ENCODE results near the gene CD84.
"Not testable (repeated sequence)": the region's sequence is repeated elsewhere in the genome, so short reads cannot be mapped to it uniquely, and the experiment has no call there.

Gene CD84

DNA sequence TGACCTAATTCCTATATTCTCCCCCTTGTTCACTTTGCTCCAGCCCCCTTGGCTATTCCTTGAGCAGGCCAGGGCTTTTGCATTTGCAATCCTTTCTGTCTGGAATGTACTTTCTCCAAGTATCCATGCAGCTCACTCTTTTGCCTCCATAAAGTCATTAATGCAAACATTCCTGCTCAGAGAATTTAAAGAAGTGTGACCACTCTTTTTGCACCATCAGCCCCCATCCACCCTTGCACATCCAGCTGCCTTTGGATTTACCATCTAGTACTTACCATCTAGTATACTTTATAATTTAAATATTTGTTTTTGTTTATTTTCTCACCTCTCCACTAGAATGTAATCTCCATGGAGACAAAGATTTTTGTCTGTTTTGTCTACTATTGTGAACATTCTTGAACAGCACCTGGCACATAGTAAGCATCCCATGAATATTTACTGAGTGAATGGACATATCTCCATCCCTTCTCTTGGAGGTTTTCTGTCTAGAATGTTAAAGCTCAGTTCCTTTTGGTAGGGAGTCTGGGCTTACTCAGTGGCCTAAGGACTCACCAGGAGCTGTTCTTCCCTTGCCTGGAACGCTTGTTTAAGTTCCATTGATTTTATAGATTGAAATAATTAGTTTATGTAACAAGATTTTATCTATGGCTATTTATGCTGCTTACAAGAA lies 78.8 kb downstream of the CD84 start:
- DNase-seq: no peak

DNA sequence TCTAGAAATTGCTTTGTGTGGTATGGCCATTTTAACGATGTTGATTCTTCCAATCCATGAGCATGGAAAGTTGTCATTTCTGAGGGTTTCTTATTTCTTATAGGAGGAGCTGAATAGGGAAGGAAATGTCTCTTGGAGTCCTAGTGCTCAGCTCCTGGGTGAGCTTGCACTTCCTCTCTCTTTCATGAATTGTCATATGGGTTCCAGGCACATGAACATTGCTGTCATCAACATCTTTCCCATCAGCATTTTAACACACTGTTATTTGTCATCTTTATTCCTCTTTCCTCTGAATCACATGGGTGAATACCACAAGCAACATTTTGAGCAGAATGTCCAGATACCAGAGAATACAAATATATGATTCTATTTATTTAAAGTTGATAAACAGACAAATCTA lies 79.7 kb downstream of the CD84 start:
- DNase-seq: no peak

DNA sequence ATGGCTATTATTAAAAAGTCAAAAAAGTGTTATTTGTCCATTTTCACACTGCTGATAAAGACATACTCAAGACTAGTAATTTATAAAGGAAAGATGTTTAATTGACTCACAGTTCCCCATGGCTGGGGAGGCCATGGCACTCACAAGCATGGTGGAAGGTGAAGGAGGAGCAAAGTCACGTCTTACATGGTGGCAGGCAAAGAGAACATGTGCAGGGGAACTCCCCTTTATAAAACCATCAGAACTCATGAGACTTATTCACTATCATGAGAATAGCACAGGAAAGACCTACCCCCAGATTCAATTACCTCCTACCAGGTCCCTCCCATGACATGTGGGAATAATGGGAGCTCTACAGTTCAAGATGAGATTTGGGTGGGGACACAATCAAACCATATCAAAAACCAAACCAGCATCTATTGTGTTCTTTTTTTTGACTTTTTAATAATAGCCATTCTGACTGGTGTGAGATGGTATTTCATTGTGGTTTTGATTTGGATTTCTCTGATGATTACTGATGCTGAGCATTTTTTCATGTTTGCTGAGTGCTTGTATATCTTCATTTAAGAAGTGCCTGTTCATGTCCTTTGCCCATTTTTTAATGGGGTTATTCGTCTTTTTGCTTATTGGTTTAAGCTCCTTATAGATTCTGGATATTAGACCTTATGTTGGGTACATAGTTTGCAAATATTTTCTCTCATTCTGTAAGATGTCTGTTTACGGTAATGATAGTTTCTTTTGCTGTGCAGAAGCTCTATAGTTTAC lies 80.8 kb downstream of the CD84 start:
- not testable (repeated sequence) for DNase-seq

DNA sequence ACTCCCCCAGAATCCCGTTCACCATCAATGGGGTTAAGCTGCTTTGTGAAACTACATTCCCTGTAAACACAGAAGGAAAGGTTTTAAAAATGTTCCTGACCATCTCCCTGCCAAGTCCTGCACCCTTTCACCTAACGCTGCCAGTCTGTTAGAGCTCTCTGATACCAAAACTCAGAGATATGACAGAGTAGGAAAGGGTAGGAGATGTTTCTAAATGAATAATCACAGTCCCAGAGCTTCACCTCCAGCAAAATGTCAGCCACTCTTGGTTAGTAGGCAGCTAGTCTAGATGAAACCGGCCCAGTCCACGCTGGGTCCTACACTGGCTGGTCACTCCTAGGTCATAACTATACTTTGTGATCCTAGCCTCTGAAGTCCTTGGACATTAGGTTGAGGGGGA lies 83.0 kb downstream of the CD84 start:
- no peak for DNase-seq

DNA sequence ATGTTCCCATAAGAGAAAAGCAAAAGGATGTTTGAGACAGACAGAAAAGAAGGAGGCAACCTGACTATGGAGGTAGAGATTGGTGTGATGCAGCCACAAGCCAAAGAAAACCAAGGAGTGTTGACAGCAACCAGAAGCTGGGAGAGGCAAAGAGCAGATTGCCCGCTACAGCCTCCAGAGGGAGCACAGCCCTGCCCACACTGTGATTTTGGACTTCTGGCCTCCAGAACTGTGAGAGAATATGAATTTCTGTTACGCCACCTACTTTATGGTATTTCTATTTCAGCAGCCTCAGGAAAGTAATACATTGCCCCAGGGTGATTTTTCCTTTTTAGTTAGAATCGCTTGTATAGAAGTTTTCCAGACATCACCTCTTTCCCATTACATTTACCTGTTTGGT lies 84.7 kb downstream of the CD84 start:
- no peak for DNase-seq

DNA sequence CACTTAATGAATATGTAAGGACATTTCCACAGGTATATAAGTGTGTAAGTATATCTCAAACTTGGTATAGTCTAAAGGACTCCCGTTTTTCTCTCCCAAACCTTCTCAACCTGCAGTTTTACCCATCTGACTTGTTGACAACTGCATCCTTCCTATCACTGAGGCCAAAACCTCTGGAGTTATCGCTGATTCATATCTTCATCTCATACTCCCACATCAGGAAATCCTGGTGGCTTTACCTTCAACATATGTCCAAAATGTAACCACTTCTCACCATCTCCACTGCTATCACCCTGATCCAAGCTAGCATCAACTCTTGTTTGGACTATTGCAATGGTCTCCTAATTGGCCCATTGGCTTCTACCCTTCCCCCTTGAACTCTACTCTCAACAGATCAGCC lies 86.7 kb downstream of the CD84 start:
- no peak for DNase-seq

DNA sequence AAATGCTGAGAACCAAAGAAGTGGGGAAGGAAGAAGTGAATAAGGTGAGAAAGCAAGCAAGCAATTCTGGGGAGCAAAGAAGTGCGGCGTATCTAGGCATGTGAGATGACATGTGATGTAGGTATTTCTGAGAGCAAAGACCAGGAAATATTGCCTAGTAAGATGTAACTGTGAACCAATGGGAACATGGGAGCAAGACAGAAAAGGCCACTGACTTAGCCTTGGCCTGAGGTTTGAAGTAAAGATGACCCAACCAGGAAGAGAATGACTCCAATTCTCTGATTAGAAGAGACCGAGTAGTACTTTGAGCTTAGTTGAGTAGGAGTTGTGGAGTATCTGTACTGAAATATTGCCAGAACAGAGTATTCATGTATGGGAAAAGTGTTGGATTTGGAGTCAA lies 87.3 kb downstream of the CD84 start:
- no peak for DNase-seq

Data from activated T-cell treated with anti-CD3 and anti-CD28 coated beads, Interleukin-2, amount 50 U/mL, for 1 hour (primary cell).